Islet of Langerhans (tissue), 1 donor: ENCODE results near the gene NDUFB10.

Experiments used
- FAIRE-seq: peaks from one replicate; lab custom pipeline; 2011; peaks lifted over from hg19 to GRCh38; lab: Jason Lieb, UNC

The NDUFB10 gene

GRCh38 chr16:2003231-2003826 lies 44.0 kb downstream of the NDUFB10 start:
- no peak for FAIRE-seq

GRCh38 chr16:2003827-2004641 lies 44.7 kb downstream of the NDUFB10 start:
- no peak for FAIRE-seq

DNA sequence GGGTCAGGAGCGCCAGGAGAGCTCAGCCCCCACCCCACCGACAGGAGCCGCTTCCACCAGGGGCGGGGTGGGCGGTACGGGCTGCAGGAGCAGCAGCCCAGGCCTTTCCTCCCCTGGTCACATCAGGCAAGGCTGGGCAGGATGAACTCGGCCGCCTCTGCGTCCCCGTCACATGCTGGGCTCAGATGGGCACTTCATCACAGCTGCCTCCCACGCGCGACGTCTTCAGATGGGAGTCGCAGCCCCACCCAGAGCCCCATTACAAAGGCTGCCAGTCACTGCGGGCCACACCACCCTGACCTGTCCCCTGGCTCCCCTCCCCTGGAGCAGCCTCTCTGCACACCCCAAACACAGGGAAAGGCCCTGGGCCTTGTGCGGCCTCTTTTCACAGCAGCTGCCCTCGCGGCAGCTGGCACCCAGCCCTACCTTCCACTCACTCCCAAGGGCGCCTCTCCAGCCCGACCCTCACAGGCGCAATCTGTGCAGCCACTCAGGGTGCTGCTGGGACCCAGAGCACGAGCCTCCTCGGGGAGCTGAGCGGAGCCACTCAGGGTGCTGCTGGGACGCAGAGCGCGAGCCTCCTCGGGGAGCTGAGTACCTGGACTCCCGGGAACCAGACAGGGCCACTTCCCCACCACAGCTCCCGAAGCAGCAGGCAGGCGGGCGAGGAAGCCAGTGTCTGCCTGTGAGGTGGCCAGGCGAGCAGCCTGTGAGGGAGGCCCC lies 45.6 kb downstream of the NDUFB10 start:
- FAIRE-seq, result no peak

- FAIRE-seq, result no peak
Observed at GRCh38 chr16:2005646-2006045, 46.3 kb downstream of the NDUFB10 start.

GRCh38 chr16:2006317-2006716 lies 47.0 kb downstream of the NDUFB10 start:
- FAIRE-seq, result no peak

- FAIRE-seq, result no peak
Observed at GRCh38 chr16:2007081-2007836, 47.9 kb downstream of the NDUFB10 start.

DNA sequence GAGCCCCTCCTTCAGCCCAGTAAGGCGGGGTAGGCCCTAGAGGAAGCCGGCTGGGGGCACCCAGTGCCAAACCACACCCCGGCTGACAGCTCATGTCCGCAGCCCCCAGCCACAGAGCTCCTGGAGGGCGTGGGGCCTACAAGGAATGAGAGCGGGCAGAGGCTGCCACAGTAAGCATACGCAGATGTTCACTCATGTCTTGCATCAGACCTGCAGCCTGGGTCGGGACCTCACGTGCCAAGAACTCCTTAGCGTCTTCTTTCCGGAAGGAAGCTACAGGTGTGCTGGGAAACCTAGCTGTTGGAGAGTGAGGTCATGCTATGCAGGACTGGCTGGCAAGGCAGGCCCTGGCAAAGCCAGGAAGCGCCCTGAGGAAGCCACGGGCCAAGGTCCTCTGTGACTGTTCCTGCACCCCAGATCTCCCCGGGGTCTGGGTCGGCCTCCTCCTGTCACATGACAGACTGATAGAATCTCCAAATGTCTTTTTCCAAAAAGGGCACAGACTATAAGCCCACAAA lies 48.7 kb downstream of the NDUFB10 start:
- no peak for FAIRE-seq

DNA sequence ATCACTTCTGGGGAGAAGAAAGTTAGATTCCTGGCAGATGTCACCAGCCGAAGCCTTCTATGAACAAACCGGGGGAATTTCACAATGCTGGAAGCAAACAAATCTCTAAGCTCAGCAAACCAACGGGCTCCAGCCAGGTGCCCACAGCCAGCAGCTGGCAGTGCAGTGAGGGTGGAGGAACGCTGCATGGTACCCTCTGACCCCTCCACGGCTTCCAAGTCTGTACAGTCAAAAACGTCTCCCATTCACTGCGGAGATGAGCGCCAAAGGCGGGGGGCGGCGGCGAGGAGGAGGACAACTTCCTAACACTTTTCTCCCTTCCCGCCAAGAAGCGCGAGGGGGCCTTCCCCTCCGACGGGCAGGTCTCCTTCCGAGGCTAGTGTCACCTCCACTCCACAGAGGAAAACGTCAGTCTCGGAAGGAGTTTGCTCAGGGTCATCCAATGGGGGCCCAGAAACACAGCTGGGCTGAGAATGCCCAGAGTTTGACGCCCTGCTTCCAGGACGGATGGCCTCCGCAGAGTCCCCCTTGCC lies 49.4 kb downstream of the NDUFB10 start:
- no peak for FAIRE-seq

GRCh38 chr16:2009164-2009711 lies 49.9 kb downstream of the NDUFB10 start:
- no peak for FAIRE-seq

DNA sequence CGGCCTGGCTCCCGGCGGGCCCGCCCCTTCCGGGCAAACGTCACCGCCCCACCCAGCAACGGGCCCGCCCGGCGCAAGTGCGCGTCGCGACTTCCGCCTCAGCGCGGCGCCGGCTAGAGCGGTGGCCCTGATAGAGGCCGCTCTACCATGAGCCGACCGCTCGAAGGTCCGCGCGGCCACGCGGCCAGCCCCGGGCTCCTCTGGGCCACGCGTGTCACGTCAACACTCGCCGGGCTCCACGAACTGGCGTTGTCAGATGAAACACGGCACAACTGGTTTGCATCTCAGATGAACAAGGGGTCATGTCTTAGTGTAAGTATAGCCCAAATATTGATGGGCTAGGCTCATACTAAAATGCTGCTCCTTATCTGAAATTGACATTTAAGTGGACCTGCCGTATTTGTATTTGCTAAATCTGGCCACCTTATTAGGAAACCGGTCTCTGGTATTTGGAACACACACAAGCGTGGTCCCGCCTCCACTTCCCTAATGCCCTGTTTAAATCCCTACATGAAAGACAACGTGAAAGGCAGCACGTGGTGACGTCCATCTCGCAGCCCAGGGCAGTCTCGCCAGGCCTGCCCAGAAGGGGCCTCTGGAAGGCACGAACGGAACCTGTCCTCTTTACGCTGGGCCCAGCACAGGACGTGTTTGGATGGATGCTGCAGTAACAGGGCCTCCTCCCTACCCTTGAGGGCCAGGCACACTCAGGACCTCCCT lies 50.6 kb downstream of the NDUFB10 start, which contains the start of gene ZNF598:
Gene ZNF598, minus strand, starts transcription at position 31 of the 720 bp plus-strand sequence.
- no peak for FAIRE-seq
